Glutamatergic neuron (in vitro differentiated cells): ENCODE data around the gene LAMC3. TPM values are rescaled to one million over a fixed set of nuclear protein-coding genes. Genes with fewer than 3 reads are reported as not detected.

Source experiments
- DNase-seq: peaks from one replicate; pipeline ENCODE4 v3.0.0; 2022
- H3K27ac Mint-ChIP-seq: one replicate; pipeline ENCODE4 v1.8.0; 2020; ENCODE audit warnings: mild to moderate bottlenecking, mixed read lengths, inconsistent platforms; ENCODE audit not compliant: unreplicated experiment
- H3K27me3 Mint-ChIP-seq: one replicate; pipeline ENCODE4 v1.8.0; 2020; ENCODE audit warnings: mild to moderate bottlenecking, moderate library complexity, mixed read lengths, inconsistent platforms; ENCODE audit not compliant: unreplicated experiment
- H3K36me3 Mint-ChIP-seq: one replicate; pipeline ENCODE4 v1.8.0; 2020; ENCODE audit warnings: mild to moderate bottlenecking, mixed read lengths, inconsistent platforms; ENCODE audit not compliant: unreplicated experiment
- H3K4me1 Mint-ChIP-seq: one replicate; pipeline ENCODE4 v1.8.0; 2020; ENCODE audit warnings: mild to moderate bottlenecking, low read depth, mixed read lengths, inconsistent platforms; ENCODE audit not compliant: unreplicated experiment
- H3K4me3 Mint-ChIP-seq: one replicate; pipeline ENCODE4 v1.8.0; 2020; ENCODE audit warnings: mild to moderate bottlenecking, mixed read lengths, inconsistent platforms; ENCODE audit not compliant: unreplicated experiment
- H3K9me3 Mint-ChIP-seq: one replicate; pipeline ENCODE4 v1.8.0; 2020; ENCODE audit warnings: mild to moderate bottlenecking, moderate library complexity, mixed read lengths, inconsistent platforms; ENCODE audit not compliant: unreplicated experiment
- CTCF ChIP-seq: fragments of 200-600 bp; sonication (generic); IDR thresholded peaks from one replicate; pipeline ENCODE4 v1.5.0; 2021; ENCODE audit not compliant: partially characterized antibody, unreplicated experiment
- total RNA-seq: library from RNA; stranded (reverse); fragmentation: NEBNext Ultra II Directional; extraction: Animal tissue kit (Norgen Biotek cat#: 25700); gene quantifications from one replicate; pipeline ENCODE4 v1.2.1, GENCODE V29; 2021; ENCODE audit not compliant: unreplicated experiment

Gene LAMC3
- total RNA-seq, 1 donor from 2014 or later = 0.17 TPM

- no peaks in the 10 kb centered on the region for H3K9me3 Mint-ChIP-seq
- no peak overlapping the region for H3K27ac Mint-ChIP-seq
- DNase-seq = no peak
- peaks cover 1% of the 10 kb centered on the region for H3K27me3 Mint-ChIP-seq
- TF ChIP-seq CTCF = no peak
- H3K36me3 Mint-ChIP-seq = no peaks in the 10 kb centered on the region
- no peak overlapping the region for H3K4me3 Mint-ChIP-seq
- no peaks in the 10 kb centered on the region for H3K4me1 Mint-ChIP-seq
Measured at GRCh38 chr9:131117762-131118145, 108.8 kb downstream of the LAMC3 start.

- TF ChIP-seq CTCF = no peak
- H3K27ac Mint-ChIP-seq = no peak overlapping the region
- no peaks in the 10 kb centered on the region for H3K36me3 Mint-ChIP-seq
- H3K4me1 Mint-ChIP-seq = no peaks in the 10 kb centered on the region
- no peaks in the 10 kb centered on the region for H3K9me3 Mint-ChIP-seq
- no peak overlapping the region for H3K4me3 Mint-ChIP-seq
- H3K27me3 Mint-ChIP-seq = no peaks in the 10 kb centered on the region
- DNase-seq = no peak
Measured at GRCh38 chr9:131119600-131119999, 110.6 kb downstream of the LAMC3 start.

- H3K4me3 Mint-ChIP-seq = no peak overlapping the region
- TF ChIP-seq CTCF = no peak
- no peaks in the 10 kb centered on the region for H3K27me3 Mint-ChIP-seq
- H3K4me1 Mint-ChIP-seq = no peaks in the 10 kb centered on the region
- no peak overlapping the region for H3K27ac Mint-ChIP-seq
- DNase-seq = no peak
- H3K36me3 Mint-ChIP-seq = no peaks in the 10 kb centered on the region
- peaks cover 6% of the 10 kb centered on the region for H3K9me3 Mint-ChIP-seq
Measured at GRCh38 chr9:131120620-131121228, 111.8 kb downstream of the LAMC3 start.

GRCh38 chr9:131121346-131121745 is 112.4 kb downstream of the LAMC3 start:
- peaks cover 6% of the 10 kb centered on the region for H3K9me3 Mint-ChIP-seq
- TF ChIP-seq CTCF = no peak
- DNase-seq = no peak
- H3K36me3 Mint-ChIP-seq = no peaks in the 10 kb centered on the region
- peaks cover 5% of the 10 kb centered on the region for H3K4me1 Mint-ChIP-seq
- no peak overlapping the region for H3K4me3 Mint-ChIP-seq
- H3K27ac Mint-ChIP-seq = no peak overlapping the region
- H3K27me3 Mint-ChIP-seq = no peaks in the 10 kb centered on the region

GRCh38 chr9:131122158-131122557 is 113.2 kb downstream of the LAMC3 start:
- no peaks in the 10 kb centered on the region for H3K27me3 Mint-ChIP-seq
- no peak for DNase-seq
- H3K4me3 Mint-ChIP-seq = no peak overlapping the region
- no peak overlapping the region for H3K27ac Mint-ChIP-seq
- no peak for TF ChIP-seq CTCF
- peaks cover 6% of the 10 kb centered on the region for H3K9me3 Mint-ChIP-seq
- H3K4me1 Mint-ChIP-seq = peaks cover 5% of the 10 kb centered on the region
- H3K36me3 Mint-ChIP-seq = no peaks in the 10 kb centered on the region
